ENCODE measurements around the gene LSS.

- no peak for TF ChIP-seq CTCF (IDR thresholded peaks at IDR 0.05; ENCODE audit: insufficient read depth, low read depth, low read length)
- no peak for TF ChIP-seq EZH2 (IDR thresholded peaks at IDR 0.05; ENCODE audit: insufficient read depth, low read length)
Measured at GRCh38 chr21:46151989-46152926, 76.3 kb downstream of the LSS start.

Data from astrocyte (in vitro differentiated cells and primary cell).